BE2C (cell line): ENCODE measurements around the gene N4BP2.

Experiments
- DNase-seq: peaks from one replicate; pipeline ENCODE4 v3.0.0-alpha.2; 2020
- H3K27me3 ChIP-seq: fragments of 250-450 bp; sonication (Bioruptor Pico); 2 replicates; pipeline ENCODE4 v1.5.1; 2020; ENCODE audit warnings: mild to moderate bottlenecking
- H3K36me3 ChIP-seq: fragments of 250-450 bp; sonication (Bioruptor Pico); 2 replicates; pipeline ENCODE4 v1.5.1; 2020; ENCODE audit warnings: mild to moderate bottlenecking
- H3K4me1 ChIP-seq: fragments of 250-450 bp; sonication (Bioruptor Pico); 2 replicates; pipeline ENCODE4 v1.5.1; 2020
- H3K4me3 ChIP-seq: 2 replicates; pipeline ENCODE4 v1.5.1; 2011; ENCODE audit warnings: low read depth, low read length
- H3K9me3 ChIP-seq: fragments of 250-450 bp; sonication (Bioruptor Pico); 2 replicates; pipeline ENCODE4 v1.5.1; 2020
- TF ChIP-seq, protein P1 (sequence below): IDR thresholded peaks from 2 replicates; pipeline ENCODE4 v1.5.1; 2012; ENCODE audit warnings: mild to moderate bottlenecking, low read depth, low read length

Gene N4BP2

DNA sequence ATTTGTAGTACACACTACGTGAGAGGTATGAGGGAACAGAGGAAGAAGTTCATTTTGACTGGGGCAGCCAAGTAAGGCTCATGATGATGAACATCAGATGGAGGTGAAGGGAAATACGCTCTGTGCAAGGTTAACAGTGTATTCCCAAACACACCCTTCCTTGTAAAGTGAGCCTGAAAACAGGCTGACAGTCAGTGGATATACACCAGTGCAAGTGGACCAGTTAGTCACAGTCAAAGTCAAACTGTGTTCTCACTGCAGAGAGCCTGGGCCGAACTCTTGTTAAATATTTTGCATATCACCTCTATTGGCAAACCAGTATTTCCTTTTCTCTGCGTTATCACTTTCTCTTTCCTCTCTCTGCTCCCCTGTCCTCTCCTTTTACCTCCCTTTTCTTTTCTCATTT is 116.8 kb downstream of the N4BP2 start:
- DNase-seq = no peak
- Histone ChIP-seq H3K4me1 (no peaks in the 10 kb centered on the region), H3K36me3 (no peaks in the 10 kb centered on the region), H3K9me3 (no peaks in the 10 kb centered on the region), H3K4me3 (no peak overlapping the region), H3K27me3 (no peaks in the 10 kb centered on the region)
- TF ChIP-seq, protein P1, sequence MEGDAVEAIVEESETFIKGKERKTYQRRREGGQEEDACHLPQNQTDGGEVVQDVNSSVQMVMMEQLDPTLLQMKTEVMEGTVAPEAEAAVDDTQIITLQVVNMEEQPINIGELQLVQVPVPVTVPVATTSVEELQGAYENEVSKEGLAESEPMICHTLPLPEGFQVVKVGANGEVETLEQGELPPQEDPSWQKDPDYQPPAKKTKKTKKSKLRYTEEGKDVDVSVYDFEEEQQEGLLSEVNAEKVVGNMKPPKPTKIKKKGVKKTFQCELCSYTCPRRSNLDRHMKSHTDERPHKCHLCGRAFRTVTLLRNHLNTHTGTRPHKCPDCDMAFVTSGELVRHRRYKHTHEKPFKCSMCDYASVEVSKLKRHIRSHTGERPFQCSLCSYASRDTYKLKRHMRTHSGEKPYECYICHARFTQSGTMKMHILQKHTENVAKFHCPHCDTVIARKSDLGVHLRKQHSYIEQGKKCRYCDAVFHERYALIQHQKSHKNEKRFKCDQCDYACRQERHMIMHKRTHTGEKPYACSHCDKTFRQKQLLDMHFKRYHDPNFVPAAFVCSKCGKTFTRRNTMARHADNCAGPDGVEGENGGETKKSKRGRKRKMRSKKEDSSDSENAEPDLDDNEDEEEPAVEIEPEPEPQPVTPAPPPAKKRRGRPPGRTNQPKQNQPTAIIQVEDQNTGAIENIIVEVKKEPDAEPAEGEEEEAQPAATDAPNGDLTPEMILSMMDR = no peak

DNA sequence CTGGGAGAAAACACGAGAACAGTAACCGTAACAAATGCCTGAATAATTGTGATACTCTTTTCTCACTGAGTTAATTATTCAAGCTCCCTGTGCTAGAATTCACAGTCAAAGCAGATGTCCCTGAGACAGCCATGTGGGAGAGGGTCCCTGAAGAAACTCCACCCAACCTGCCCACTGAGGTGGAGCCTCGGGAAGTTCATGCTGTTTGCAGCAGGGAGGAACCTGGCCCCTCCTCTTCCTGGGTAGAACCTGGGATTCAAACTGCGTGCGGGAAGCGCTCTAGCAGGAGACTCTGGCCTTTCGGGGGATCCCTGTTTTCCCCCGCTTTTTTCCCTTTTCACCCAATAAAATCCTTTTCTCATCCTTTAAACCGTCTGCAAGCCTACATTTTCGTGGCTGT is 120.0 kb downstream of the N4BP2 start:
- Histone ChIP-seq H3K27me3 (no peaks in the 10 kb centered on the region), H3K9me3 (no peaks in the 10 kb centered on the region), H3K36me3 (no peaks in the 10 kb centered on the region), H3K4me3 (no peak overlapping the region), H3K4me1 (no peaks in the 10 kb centered on the region)
- TF ChIP-seq, protein P1 = no peak
- DNase-seq = no peak

DNA sequence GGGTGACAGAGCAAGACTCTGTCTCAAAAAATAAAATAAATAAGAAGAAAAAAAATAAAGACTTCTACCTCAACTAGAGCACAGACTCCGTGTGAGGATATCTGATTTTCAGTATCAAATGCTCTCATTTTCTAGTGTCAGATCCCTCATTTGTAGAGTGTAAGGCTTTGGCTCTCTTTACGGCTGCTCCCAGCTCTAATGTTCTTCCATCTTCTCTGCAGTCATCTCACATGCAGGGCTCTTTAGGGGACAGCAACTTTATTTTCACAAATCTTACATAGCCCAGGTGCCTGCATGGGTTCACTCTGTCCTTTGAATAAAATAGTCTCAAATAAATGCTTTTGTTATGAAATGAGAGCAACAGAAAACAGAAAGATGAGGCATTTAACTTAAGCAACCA is 120.9 kb downstream of the N4BP2 start:
- no peaks in the 10 kb centered on the region for H3K36me3 ChIP-seq
- H3K4me3 ChIP-seq = no peak overlapping the region
- no peaks in the 10 kb centered on the region for H3K9me3 ChIP-seq
- TF ChIP-seq, protein P1 = no peak
- no peaks in the 10 kb centered on the region for H3K4me1 ChIP-seq
- H3K27me3 ChIP-seq = no peaks in the 10 kb centered on the region
- no peak for DNase-seq

GRCh38 chr4:40178672-40179071 is 122.0 kb downstream of the N4BP2 start:
- no peak overlapping the region for H3K4me3 ChIP-seq
- no peaks in the 10 kb centered on the region for H3K36me3 ChIP-seq
- TF ChIP-seq, protein P1 = no peak
- H3K9me3 ChIP-seq = no peaks in the 10 kb centered on the region
- H3K4me1 ChIP-seq = no peaks in the 10 kb centered on the region
- H3K27me3 ChIP-seq = no peaks in the 10 kb centered on the region
- no peak for DNase-seq

- Histone ChIP-seq H3K36me3 (no peaks in the 10 kb centered on the region), H3K4me1 (no peaks in the 10 kb centered on the region), H3K4me3 (no peak overlapping the region), H3K9me3 (no peaks in the 10 kb centered on the region), H3K27me3 (no peaks in the 10 kb centered on the region)
- TF ChIP-seq, protein P1 = no peak
- DNase-seq = no peak
Observed at GRCh38 chr4:40179360-40179759, 122.7 kb downstream of the N4BP2 start.

GRCh38 chr4:40180356-40180755 is 123.7 kb downstream of the N4BP2 start:
- Histone ChIP-seq H3K36me3 (no peaks in the 10 kb centered on the region), H3K4me3 (no peak overlapping the region), H3K27me3 (no peaks in the 10 kb centered on the region), H3K4me1 (no peaks in the 10 kb centered on the region), H3K9me3 (no peaks in the 10 kb centered on the region)
- TF ChIP-seq, protein P1 = no peak
- DNase-seq = no peak
